ENCODE data around the gene ZNF609.

The ZNF609 gene

DNA sequence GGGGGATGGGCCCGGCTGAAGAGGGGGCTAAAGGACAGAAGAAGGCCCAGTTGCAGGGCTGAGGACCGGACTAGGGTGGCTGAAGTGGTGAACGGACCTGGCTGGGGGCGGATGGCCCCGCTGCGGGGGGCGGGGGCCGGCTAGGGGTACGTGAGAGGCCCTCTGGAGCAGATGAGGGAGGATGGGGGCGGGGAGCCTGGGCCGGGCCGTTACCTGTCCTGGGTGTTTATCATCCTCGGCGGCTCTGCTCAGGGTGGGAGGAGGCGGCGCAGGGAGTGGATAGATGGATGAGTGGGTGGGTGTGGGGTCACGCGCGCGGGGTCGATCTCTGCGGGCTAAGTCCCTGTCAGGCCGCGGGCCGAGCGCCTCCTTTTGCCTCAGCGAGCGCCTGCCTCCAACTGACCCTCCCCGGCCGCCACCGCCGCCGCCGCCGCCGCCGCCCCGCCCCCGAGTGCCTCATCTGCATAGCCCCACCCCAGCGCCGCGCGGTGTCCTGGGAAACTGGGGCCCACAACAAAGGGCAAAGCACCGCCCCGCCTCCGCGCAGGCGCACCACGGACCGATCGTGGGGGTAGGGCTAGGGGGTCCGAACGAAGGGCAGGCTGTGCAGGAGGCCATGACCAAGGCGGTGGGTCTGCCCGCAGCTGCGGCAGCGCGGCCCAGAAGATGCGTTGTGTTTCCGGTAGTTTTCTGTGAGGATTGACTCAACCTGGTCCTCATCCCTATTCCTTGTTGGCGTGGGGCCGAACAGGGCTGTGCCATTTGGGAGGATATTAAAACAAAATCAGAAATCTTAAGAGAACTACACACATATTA lies 242.6 kb downstream of the ZNF609 start:
- peak; percentile 94 for ATAC-seq
- TF ChIP-seq ZNF70 (CRISPR knock-in tag; IDR thresholded peaks at IDR 0.05) (no peak), ZFP3 (CRISPR knock-in tag; IDR thresholded peaks at IDR 0.05) (no peak), ZFP30 (CRISPR knock-in tag; IDR thresholded peaks at IDR 0.05) (no peak), ZC3H10 (CRISPR knock-in tag; IDR thresholded peaks at IDR 0.05) (no peak), TCF4 (CRISPR knock-in tag; IDR thresholded peaks at IDR 0.05; ENCODE audit: borderline replicate concordance) (no peak; the same call in 1 of the 2 replicates), GLIS3 (CRISPR knock-in tag; IDR thresholded peaks at IDR 0.05) (no peak), ZNF8 (CRISPR knock-in tag; IDR thresholded peaks at IDR 0.05) (no peak)
- TF ChIP-seq, protein P1, sequence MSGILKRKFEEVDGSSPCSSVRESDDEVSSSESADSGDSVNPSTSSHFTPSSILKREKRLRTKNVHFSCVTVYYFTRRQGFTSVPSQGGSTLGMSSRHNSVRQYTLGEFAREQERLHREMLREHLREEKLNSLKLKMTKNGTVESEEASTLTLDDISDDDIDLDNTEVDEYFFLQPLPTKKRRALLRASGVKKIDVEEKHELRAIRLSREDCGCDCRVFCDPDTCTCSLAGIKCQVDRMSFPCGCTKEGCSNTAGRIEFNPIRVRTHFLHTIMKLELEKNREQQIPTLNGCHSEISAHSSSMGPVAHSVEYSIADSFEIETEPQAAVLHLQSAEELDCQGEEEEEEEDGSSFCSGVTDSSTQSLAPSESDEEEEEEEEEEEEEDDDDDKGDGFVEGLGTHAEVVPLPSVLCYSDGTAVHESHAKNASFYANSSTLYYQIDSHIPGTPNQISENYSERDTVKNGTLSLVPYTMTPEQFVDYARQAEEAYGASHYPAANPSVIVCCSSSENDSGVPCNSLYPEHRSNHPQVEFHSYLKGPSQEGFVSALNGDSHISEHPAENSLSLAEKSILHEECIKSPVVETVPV (CRISPR knock-in tag; IDR thresholded peaks at IDR 0.05) = no peak

GRCh38 chr15:64703632-64703959 lies 243.2 kb downstream of the ZNF609 start:
- TF ChIP-seq BACH2 (CRISPR knock-in tag; IDR thresholded peaks at IDR 0.05; ENCODE audit: borderline replicate concordance) (no peak), POU6F1 (CRISPR knock-in tag; IDR thresholded peaks at IDR 0.05; ENCODE audit: borderline replicate concordance, low read depth) (no peak), ZC3H10 (CRISPR knock-in tag; IDR thresholded peaks at IDR 0.05) (no peak), ARNTL (CRISPR knock-in tag; IDR thresholded peaks at IDR 0.05; ENCODE audit: borderline replicate concordance, low read depth) (no peak), ZFP30 (CRISPR knock-in tag; IDR thresholded peaks at IDR 0.05) (no peak), CSDC2 (CRISPR knock-in tag; IDR thresholded peaks at IDR 0.05) (no peak), ESRRG (CRISPR knock-in tag; IDR thresholded peaks at IDR 0.05) (no peak), ZFP3 (CRISPR knock-in tag; IDR thresholded peaks at IDR 0.05) (0 out of 2 replicates have a peak, but pooled peaks have one; percentile 10), TCF4 (CRISPR knock-in tag; IDR thresholded peaks at IDR 0.05; ENCODE audit: borderline replicate concordance) (no peak; the same call in 1 of the 2 replicates), TOX (CRISPR knock-in tag; IDR thresholded peaks at IDR 0.05; ENCODE audit: borderline replicate concordance) (no peak), GLIS3 (CRISPR knock-in tag; IDR thresholded peaks at IDR 0.05) (no peak; the same call in 1 of the 2 replicates), PPARA (CRISPR knock-in tag; IDR thresholded peaks at IDR 0.05; ENCODE audit: borderline replicate concordance) (no peak)
- TF ChIP-seq, protein P2, sequence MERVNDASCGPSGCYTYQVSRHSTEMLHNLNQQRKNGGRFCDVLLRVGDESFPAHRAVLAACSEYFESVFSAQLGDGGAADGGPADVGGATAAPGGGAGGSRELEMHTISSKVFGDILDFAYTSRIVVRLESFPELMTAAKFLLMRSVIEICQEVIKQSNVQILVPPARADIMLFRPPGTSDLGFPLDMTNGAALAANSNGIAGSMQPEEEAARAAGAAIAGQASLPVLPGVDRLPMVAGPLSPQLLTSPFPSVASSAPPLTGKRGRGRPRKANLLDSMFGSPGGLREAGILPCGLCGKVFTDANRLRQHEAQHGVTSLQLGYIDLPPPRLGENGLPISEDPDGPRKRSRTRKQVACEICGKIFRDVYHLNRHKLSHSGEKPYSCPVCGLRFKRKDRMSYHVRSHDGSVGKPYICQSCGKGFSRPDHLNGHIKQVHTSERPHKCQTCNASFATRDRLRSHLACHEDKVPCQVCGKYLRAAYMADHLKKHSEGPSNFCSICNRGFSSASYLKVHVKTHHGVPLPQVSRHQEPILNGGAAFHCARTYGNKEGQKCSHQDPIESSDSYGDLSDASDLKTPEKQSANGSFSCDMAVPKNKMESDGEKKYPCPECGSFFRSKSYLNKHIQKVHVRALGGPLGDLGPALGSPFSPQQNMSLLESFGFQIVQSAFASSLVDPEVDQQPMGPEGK (CRISPR knock-in tag; IDR thresholded peaks at IDR 0.05; ENCODE audit: borderline replicate concordance) = no peak
- TF ChIP-seq, protein P3, sequence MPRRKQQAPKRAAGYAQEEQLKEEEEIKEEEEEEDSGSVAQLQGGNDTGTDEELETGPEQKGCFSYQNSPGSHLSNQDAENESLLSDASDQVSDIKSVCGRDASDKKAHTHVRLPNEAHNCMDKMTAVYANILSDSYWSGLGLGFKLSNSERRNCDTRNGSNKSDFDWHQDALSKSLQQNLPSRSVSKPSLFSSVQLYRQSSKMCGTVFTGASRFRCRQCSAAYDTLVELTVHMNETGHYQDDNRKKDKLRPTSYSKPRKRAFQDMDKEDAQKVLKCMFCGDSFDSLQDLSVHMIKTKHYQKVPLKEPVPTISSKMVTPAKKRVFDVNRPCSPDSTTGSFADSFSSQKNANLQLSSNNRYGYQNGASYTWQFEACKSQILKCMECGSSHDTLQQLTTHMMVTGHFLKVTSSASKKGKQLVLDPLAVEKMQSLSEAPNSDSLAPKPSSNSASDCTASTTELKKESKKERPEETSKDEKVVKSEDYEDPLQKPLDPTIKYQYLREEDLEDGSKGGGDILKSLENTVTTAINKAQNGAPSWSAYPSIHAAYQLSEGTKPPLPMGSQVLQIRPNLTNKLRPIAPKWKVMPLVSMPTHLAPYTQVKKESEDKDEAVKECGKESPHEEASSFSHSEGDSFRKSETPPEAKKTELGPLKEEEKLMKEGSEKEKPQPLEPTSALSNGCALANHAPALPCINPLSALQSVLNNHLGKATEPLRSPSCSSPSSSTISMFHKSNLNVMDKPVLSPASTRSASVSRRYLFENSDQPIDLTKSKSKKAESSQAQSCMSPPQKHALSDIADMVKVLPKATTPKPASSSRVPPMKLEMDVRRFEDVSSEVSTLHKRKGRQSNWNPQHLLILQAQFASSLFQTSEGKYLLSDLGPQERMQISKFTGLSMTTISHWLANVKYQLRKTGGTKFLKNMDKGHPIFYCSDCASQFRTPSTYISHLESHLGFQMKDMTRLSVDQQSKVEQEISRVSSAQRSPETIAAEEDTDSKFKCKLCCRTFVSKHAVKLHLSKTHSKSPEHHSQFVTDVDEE (CRISPR knock-in tag; IDR thresholded peaks at IDR 0.05) = peak; percentile 48; the same call in 1 of the 2 replicates
- TF ChIP-seq, protein P1 (CRISPR knock-in tag; IDR thresholded peaks at IDR 0.05) = no peak
- TF ChIP-seq, protein P4, sequence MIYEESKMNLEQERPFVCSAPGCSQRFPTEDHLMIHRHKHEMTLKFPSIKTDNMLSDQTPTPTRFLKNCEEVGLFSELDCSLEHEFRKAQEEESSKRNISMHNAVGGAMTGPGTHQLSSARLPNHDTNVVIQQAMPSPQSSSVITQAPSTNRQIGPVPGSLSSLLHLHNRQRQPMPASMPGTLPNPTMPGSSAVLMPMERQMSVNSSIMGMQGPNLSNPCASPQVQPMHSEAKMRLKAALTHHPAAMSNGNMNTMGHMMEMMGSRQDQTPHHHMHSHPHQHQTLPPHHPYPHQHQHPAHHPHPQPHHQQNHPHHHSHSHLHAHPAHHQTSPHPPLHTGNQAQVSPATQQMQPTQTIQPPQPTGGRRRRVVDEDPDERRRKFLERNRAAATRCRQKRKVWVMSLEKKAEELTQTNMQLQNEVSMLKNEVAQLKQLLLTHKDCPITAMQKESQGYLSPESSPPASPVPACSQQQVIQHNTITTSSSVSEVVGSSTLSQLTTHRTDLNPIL (CRISPR knock-in tag; IDR thresholded peaks at IDR 0.05; ENCODE audit: low read depth) = no peak
- ATAC-seq = peak; percentile 3; the same call in 2 of the 3 replicates

Measured in SK-N-SH treated with all-trans-retinoic acid at 6 μM for 48 hours (cell line).